Natural killer cell (primary cell): ENCODE results near the gene CTNND1. TPM values are rescaled to one million over a fixed set of nuclear protein-coding genes. Genes with fewer than 3 reads are reported as not detected.

ENCODE experiments used
- ATAC-seq, 3 donors: fragments of 150-1000 bp in 2 of 3; fragments of 200-7000 bp in 1 of 3; cut with Tn5 transposase; 1 replicate in 1 of 3; 2 replicates in 2 of 3; pipeline ENCODE4 v1.10.0; 2021; ENCODE audit warnings: mild to moderate bottlenecking in 2 of 3, moderate library complexity in 2 of 3
- DNase-seq, 2 donors: peaks; one replicate each; pipeline versions ENCODE4 v3.0.0 to v3.0.0-alpha.2; 2013 to 2021; ENCODE audit warnings: mixed read lengths in 1 of 2
- H3K27ac ChIP-seq: one replicate; pipeline ENCODE4 v1.5.1; 2013; ENCODE audit warnings: mild to moderate bottlenecking, low read length
- H3K27me3 ChIP-seq: one replicate; pipeline ENCODE4 v1.6.1; 2013; ENCODE audit warnings: low read length; ENCODE audit not compliant: control insufficient read depth, insufficient read depth
- H3K36me3 ChIP-seq: one replicate; pipeline ENCODE4 v1.6.1; 2013; ENCODE audit warnings: low read length; ENCODE audit not compliant: control insufficient read depth, insufficient read depth
- H3K4me1 ChIP-seq: one replicate; pipeline ENCODE4 v1.6.1; 2013; ENCODE audit warnings: low read length; ENCODE audit not compliant: control insufficient read depth, insufficient read depth
- H3K4me3 ChIP-seq: one replicate; pipeline ENCODE4 v1.5.1; 2013; ENCODE audit warnings: low read length
- H3K9me3 ChIP-seq: one replicate; pipeline ENCODE4 v1.6.1; 2013; ENCODE audit warnings: low read length; ENCODE audit not compliant: control insufficient read depth, insufficient read depth
- H3K27ac Mint-ChIP-seq, 2 donors: one replicate each; pipeline ENCODE4 v1.8.0; 2022; ENCODE audit warnings: mild to moderate bottlenecking in 2 of 2, mixed read lengths in 2 of 2, moderate library complexity in 1 of 2
- H3K27me3 Mint-ChIP-seq, 2 donors: one replicate each; pipeline ENCODE4 v1.8.0; 2022; ENCODE audit warnings: low read depth in 2 of 2, mixed read lengths in 2 of 2
- H3K36me3 Mint-ChIP-seq: one replicate; pipeline ENCODE4 v1.8.0; 2022; ENCODE audit warnings: mixed read lengths
- H3K4me1 Mint-ChIP-seq, 2 donors: one replicate each; pipeline ENCODE4 v1.8.0; 2022; ENCODE audit warnings: mixed read lengths in 2 of 2
- H3K4me3 Mint-ChIP-seq: one replicate; pipeline ENCODE4 v1.8.0; 2022; ENCODE audit warnings: mild to moderate bottlenecking, moderate library complexity, mixed read lengths
- H3K9me3 Mint-ChIP-seq, 2 donors: one replicate each; pipeline ENCODE4 v1.8.0; 2022; ENCODE audit warnings: mixed read lengths in 2 of 2
- WGBS: methylation state at CpG from one replicate; pipeline ENCODE4 v1.1.7; 2013; ENCODE audit warnings: missing lambda C conversion rate; ENCODE audit not compliant: insufficient coverage; 5-methylcytosine and 5-hydroxymethylcytosine counted together
- intact Hi-C: fragments of 100-400 bp; cut with micrococcal nuclease; formaldehyde crosslinking; loops from one replicate; pipeline ENCODE4 v1.14.2; 2022
- total RNA-seq, 4 donors: library from RNA; stranded (reverse); fragments of 120-200 nt in 1 of 4; gene quantifications; one replicate each; pipeline versions ENCODE4 v1.2.3 to v1.2.4, GENCODE V29; 2013 to 2022
- TF ChIP-seq, protein P1 (sequence below): fragments of 200-600 bp; IDR thresholded peaks from one replicate; pipeline ENCODE4 v1.8.0; 2022; ENCODE audit warnings: antibody characterized with exemption

The CTNND1 gene
- total RNA-seq, 3 donors from 2014 or later (not counting 1 experiment from before 2014, with no cell fraction given): 17.1 to 17.7 (median 17.3) TPM

GRCh38 chr11:57842873-57843272 is 81.3 kb downstream of the CTNND1 start:
- Histone ChIP-seq H3K36me3 (no peaks in the 10 kb centered on the region), H3K4me1 (no peaks in the 10 kb centered on the region), H3K27me3 (peaks cover 3% of the 10 kb centered on the region), H3K4me3 (no peak overlapping the region), H3K9me3 (no peaks in the 10 kb centered on the region), H3K27ac (no peak overlapping the region)
- Mint-ChIP-seq H3K4me1 (no peaks in the 10 kb centered on the region), H3K27me3 (no peaks in the 10 kb centered on the region), H3K4me3 (no peak overlapping the region), H3K9me3 (no peaks in the 10 kb centered on the region), H3K36me3 (no peaks in the 10 kb centered on the region), H3K27ac (no peak overlapping the region)
- TF ChIP-seq, protein P1, sequence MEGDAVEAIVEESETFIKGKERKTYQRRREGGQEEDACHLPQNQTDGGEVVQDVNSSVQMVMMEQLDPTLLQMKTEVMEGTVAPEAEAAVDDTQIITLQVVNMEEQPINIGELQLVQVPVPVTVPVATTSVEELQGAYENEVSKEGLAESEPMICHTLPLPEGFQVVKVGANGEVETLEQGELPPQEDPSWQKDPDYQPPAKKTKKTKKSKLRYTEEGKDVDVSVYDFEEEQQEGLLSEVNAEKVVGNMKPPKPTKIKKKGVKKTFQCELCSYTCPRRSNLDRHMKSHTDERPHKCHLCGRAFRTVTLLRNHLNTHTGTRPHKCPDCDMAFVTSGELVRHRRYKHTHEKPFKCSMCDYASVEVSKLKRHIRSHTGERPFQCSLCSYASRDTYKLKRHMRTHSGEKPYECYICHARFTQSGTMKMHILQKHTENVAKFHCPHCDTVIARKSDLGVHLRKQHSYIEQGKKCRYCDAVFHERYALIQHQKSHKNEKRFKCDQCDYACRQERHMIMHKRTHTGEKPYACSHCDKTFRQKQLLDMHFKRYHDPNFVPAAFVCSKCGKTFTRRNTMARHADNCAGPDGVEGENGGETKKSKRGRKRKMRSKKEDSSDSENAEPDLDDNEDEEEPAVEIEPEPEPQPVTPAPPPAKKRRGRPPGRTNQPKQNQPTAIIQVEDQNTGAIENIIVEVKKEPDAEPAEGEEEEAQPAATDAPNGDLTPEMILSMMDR: no peak
- intact Hi-C loops: no loop called here
- ATAC-seq (no peak), DNase-seq (no peak)
- no CpG with 5 or more reads among the region's 1 CpG for WGBS

- TF ChIP-seq, protein P1: no peak
- no peaks in the 10 kb centered on the region for H3K36me3 Mint-ChIP-seq
- intact Hi-C loops: no loop called here
Observed at GRCh38 chr11:57867966-57868365, 106.4 kb downstream of the CTNND1 start.

GRCh38 chr11:57868491-57868890 is 106.9 kb downstream of the CTNND1 start:
- H3K27ac Mint-ChIP-seq: no peak overlapping the region
- no peaks in the 10 kb centered on the region for H3K36me3 ChIP-seq
- TF ChIP-seq, protein P1: no peak
- ATAC-seq (no peak), DNase-seq (no peak)
- no peak overlapping the region for H3K27ac ChIP-seq
- no peaks in the 10 kb centered on the region for H3K4me1 ChIP-seq
- 85% methylated on average over 2 of the region's 2 CpGs for WGBS
- H3K4me3 ChIP-seq: no peak overlapping the region
- H3K4me3 Mint-ChIP-seq: no peak overlapping the region
- no peaks in the 10 kb centered on the region for H3K4me1 Mint-ChIP-seq
- H3K36me3 Mint-ChIP-seq: no peaks in the 10 kb centered on the region
- H3K9me3 Mint-ChIP-seq: no peaks in the 10 kb centered on the region
- H3K27me3 ChIP-seq: no peaks in the 10 kb centered on the region
- no peaks in the 10 kb centered on the region for H3K9me3 ChIP-seq
- intact Hi-C loops: no loop called here
- peaks cover 9 to 15% of the 10 kb centered on the region in 2 donors for H3K27me3 Mint-ChIP-seq

More at GRCh38 chr11:57867966-57868365, 106.4 kb downstream of the CTNND1 start:
- H3K4me1 ChIP-seq: no peaks in the 10 kb centered on the region
- no peak overlapping the region for H3K4me3 ChIP-seq
- no peaks in the 10 kb centered on the region for H3K27me3 ChIP-seq
- no peak overlapping the region for H3K27ac Mint-ChIP-seq
- no peaks in the 10 kb centered on the region for H3K4me1 Mint-ChIP-seq
- no peak overlapping the region for H3K27ac ChIP-seq
- ATAC-seq: no peak
- no peaks in the 10 kb centered on the region for H3K9me3 ChIP-seq
- H3K4me3 Mint-ChIP-seq: no peak overlapping the region
- no peaks in the 10 kb centered on the region for H3K9me3 Mint-ChIP-seq
- H3K36me3 ChIP-seq: no peaks in the 10 kb centered on the region
- H3K27me3 Mint-ChIP-seq: peaks cover 9 to 15% of the 10 kb centered on the region in 2 donors
- no peak for DNase-seq

Other genes starting within 250 kb of the CTNND1 start
- gene SLC43A1, start 246.1 kb upstream of the CTNND1 start, total RNA-seq: 10 to 100 TPM; 11.3 to 20.6 (median 13.9) TPM
- 10 to 100 TPM; 15.0 to 18.8 (median 17.1) TPM for gene TIMM10, start 231.0 kb upstream of the CTNND1 start, total RNA-seq
- not detected for gene SMTNL1, start 224.2 kb upstream of the CTNND1 start, total RNA-seq
- 100 to 1,000 TPM in 2 of 3 donors, 10 to 100 TPM in 1; 89.1 to 108 (median 103) TPM for gene UBE2L6, start 194.1 kb upstream of the CTNND1 start, total RNA-seq
- under 1 TPM in 1 of 3 donors, not detected in 2; 0.50 TPM for gene SERPING1, start 164.1 kb upstream of the CTNND1 start, total RNA-seq
- gene YPEL4, start 111.9 kb upstream of the CTNND1 start, total RNA-seq: 1 to 10 TPM; 1.2 to 1.3 (median 1.2) TPM
- gene CLP1, start 104.0 kb upstream of the CTNND1 start, total RNA-seq: 10 to 100 TPM; 18.5 to 23.1 (median 22.8) TPM
- gene ZDHHC5, start 93.7 kb upstream of the CTNND1 start, total RNA-seq: 10 to 100 TPM; 46.1 to 64.0 (median 55.5) TPM
- 10 to 100 TPM; 11.0 to 15.1 (median 13.3) TPM for gene MED19, start 49.6 kb upstream of the CTNND1 start, total RNA-seq
- 10 to 100 TPM; 43.6 to 70.4 (median 45.7) TPM for gene TMX2, start 49.2 kb upstream of the CTNND1 start, total RNA-seq
- 10 to 100 TPM; 55.3 to 83.3 (median 61.0) TPM for gene SELENOH, start 20.3 kb upstream of the CTNND1 start, total RNA-seq
- not detected for gene BTBD18, start 10.0 kb upstream of the CTNND1 start, total RNA-seq